Stimulated activated naive CD4-positive, alpha-beta T cell (primary cell): ENCODE results near the gene LIPA.

Experiments
- DNase-seq, 6 experiments: peaks; one replicate each; lab custom pipeline; 2025; lab: John Stamatoyannopoulos, UW

Gene LIPA

GRCh38 chr10:89240519-89240918 lies 11.1 kb downstream of the LIPA start:
- no peak for DNase-seq

GRCh38 chr10:89238956-89239644 lies 12.5 kb downstream of the LIPA start:
- no peak for DNase-seq

GRCh38 chr10:89237849-89238248 lies 13.7 kb downstream of the LIPA start:
- no peak for DNase-seq

- no peak for DNase-seq
These were observed 15.3 kb downstream of the LIPA start for GRCh38 chr10:89236226-89236797.

- DNase-seq: no peak
These were observed 16.3 kb downstream of the LIPA start for GRCh38 chr10:89235073-89235798.

- no peak for DNase-seq
These were observed 18.5 kb downstream of the LIPA start for GRCh38 chr10:89233033-89233432.

GRCh38 chr10:89228962-89229361 lies 22.6 kb downstream of the LIPA start:
- DNase-seq: no peak

GRCh38 chr10:89228146-89228545 lies 23.4 kb downstream of the LIPA start:
- no peak for DNase-seq

- DNase-seq: no peak
These were observed 24.7 kb downstream of the LIPA start for GRCh38 chr10:89226891-89227290.

GRCh38 chr10:89224739-89225443 lies 26.7 kb downstream of the LIPA start:
- no peak for DNase-seq

- no peak for DNase-seq
These were observed 29.7 kb downstream of the LIPA start for GRCh38 chr10:89221919-89222318.

GRCh38 chr10:89219513-89220218 lies 31.9 kb downstream of the LIPA start:
- DNase-seq: no peak

- peak; percentile 20 to 76 (median 36) for DNase-seq
These were observed 34.3 kb downstream of the LIPA start for GRCh38 chr10:89217057-89217990.

- DNase-seq: no peak
These were observed 35.5 kb downstream of the LIPA start for GRCh38 chr10:89216056-89216455.

- DNase-seq: no peak
These were observed 36.1 kb downstream of the LIPA start for GRCh38 chr10:89215511-89215910.

- no peak for DNase-seq
These were observed 36.9 kb downstream of the LIPA start for GRCh38 chr10:89214566-89215165.

- DNase-seq: peak in 3 of 6 experiments; percentile 12 to 54 (median 44)
These were observed 38.3 kb downstream of the LIPA start for GRCh38 chr10:89213191-89213808.

- no peak for DNase-seq
These were observed 40.7 kb downstream of the LIPA start for GRCh38 chr10:89210794-89211425.

GRCh38 chr10:89209718-89210117 lies 41.9 kb downstream of the LIPA start:
- DNase-seq: no peak
